Muscle layer of colon (tissue), 2 donors: Measurements from ENCODE around the gene CNKSR1.

Experiments
- H3K27ac ChIP-seq: one replicate; pipeline ENCODE4 v1.7.0; 2013; ENCODE audit warnings: low read depth, mild to moderate bottlenecking, low read length, moderate library complexity
- H3K27me3 ChIP-seq, 2 donors: one replicate each; pipeline ENCODE4 v1.7.0; 2013; ENCODE audit warnings: low read length in 2 of 2, mild to moderate bottlenecking in 2 of 2; ENCODE audit not compliant: insufficient read depth in 2 of 2, control insufficient read depth in 1 of 2
- H3K36me3 ChIP-seq: one replicate; pipeline ENCODE4 v1.7.0; 2013; ENCODE audit warnings: mild to moderate bottlenecking, low read length; ENCODE audit not compliant: insufficient read depth
- H3K4me1 ChIP-seq: one replicate; pipeline ENCODE4 v1.7.0; 2013; ENCODE audit warnings: mild to moderate bottlenecking, low read length; ENCODE audit not compliant: insufficient read depth
- H3K4me3 ChIP-seq, 2 donors: one replicate each; pipeline ENCODE4 v1.7.0; 2013; ENCODE audit warnings: low read length in 2 of 2, low read depth in 1 of 2, mild to moderate bottlenecking in 1 of 2, moderate library complexity in 1 of 2
- H3K9ac ChIP-seq: one replicate; pipeline ENCODE4 v1.7.0; 2013; ENCODE audit warnings: low read length
- H3K9me3 ChIP-seq: one replicate; pipeline ENCODE4 v1.7.0; 2013; ENCODE audit warnings: mild to moderate bottlenecking, low read length
- donor health status: abdominal sarcoma.
- donor health status: Adenocarcinoma of cecum.

CNKSR1 gene, protein sequence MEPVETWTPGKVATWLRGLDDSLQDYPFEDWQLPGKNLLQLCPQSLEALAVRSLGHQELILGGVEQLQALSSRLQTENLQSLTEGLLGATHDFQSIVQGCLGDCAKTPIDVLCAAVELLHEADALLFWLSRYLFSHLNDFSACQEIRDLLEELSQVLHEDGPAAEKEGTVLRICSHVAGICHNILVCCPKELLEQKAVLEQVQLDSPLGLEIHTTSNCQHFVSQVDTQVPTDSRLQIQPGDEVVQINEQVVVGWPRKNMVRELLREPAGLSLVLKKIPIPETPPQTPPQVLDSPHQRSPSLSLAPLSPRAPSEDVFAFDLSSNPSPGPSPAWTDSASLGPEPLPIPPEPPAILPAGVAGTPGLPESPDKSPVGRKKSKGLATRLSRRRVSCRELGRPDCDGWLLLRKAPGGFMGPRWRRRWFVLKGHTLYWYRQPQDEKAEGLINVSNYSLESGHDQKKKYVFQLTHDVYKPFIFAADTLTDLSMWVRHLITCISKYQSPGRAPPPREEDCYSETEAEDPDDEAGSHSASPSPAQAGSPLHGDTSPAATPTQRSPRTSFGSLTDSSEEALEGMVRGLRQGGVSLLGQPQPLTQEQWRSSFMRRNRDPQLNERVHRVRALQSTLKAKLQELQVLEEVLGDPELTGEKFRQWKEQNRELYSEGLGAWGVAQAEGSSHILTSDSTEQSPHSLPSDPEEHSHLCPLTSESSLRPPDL

DNA sequence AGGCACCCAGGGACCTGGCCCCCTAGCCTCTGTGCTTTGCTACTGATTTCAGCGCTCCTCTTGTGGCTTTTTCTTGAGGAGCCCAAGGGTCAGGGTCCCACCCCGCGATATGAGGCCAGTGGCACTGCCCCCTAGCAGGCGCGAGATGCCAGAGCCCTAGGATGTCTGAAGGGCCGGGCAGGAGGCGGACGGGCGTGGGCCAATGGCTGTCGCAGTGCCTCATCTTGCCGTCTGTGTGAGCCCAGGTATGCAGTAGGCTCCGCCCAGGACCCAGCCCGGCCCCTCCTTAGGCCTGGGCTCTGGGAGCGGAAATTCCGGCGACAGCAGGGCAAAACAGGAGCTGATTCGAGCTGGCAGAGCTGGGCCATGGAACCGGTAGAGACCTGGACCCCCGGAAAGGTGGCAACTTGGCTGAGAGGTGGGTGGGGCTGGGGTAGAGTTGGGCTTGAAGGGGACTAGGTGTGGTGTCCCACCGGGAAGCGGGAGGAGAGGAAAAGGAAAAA, at the start of gene CNKSR1:
CNKSR1 (plus strand) TSS at position 310 of the 503 bp plus-strand sequence; CDS start at position 367, 57 bp downstream.
- H3K9ac ChIP-seq = no peak within 1 kb of the TSS

DNA sequence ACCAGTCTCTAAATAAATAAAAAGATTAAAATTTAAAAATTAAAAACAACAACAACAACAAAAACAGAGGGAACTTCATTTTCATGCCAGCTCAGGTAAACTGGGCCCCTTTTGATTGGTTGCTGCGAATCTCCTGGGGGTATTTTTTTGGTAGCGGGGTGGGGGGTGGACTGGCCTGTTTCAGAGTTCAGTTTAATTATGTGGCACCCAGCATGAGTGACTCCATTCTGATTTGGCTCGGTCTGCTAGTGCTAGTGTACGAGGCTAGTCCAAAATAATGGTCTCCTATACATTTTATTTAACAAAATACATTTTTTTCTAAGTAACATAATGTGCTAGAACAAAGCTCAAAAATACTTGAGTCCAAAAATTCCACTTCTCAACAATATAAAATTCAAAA, 47.5 kb upstream of the CNKSR1 start:
- H3K36me3 ChIP-seq = no peaks in the 10 kb centered on the region
- peaks cover 10% of the 10 kb centered on the region for H3K4me1 ChIP-seq
- no peak overlapping the region for H3K27ac ChIP-seq
- no peak overlapping the region for H3K4me3 ChIP-seq
- H3K9ac ChIP-seq = no peak overlapping the region
- no peaks in the 10 kb centered on the region for H3K27me3 ChIP-seq
- H3K9me3 ChIP-seq = no peaks in the 10 kb centered on the region

More for the DNA sequence above, at the start of gene CNKSR1:
- H3K4me3 ChIP-seq = no peak within 1 kb of the TSS
- H3K36me3 ChIP-seq = no peaks in the 10 kb centered on the region
- H3K4me1 ChIP-seq = no peaks in the 10 kb centered on the region
- H3K27ac ChIP-seq = no peak within 1 kb of the TSS
- no peaks in the 10 kb centered on the region for H3K9me3 ChIP-seq
- no peaks in the 10 kb centered on the region for H3K27me3 ChIP-seq

DNA sequence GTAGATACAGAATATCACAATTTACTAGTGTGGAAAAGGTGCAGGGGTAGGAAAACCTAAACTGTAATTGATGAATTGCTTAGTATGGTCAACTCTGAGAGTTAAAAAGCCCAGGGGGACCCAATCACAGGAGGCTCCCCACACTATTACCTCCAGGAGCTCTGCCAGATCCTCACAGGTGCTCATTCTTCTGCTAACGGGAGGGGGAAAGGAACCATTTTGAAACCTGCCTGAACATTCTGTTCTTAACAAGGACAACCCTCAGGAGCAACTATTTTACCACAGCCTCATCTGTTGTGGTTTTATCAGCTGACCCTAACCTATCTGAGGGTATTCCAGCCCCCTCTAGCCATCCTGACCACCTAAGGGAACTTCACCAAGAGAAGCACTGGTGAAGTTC, 46.6 kb upstream of the CNKSR1 start:
- Histone ChIP-seq H3K4me1 (peaks cover 10% of the 10 kb centered on the region), H3K4me3 (no peak overlapping the region), H3K27me3 (no peaks in the 10 kb centered on the region), H3K36me3 (no peaks in the 10 kb centered on the region), H3K9me3 (no peaks in the 10 kb centered on the region), H3K9ac (no peak overlapping the region), H3K27ac (no peak overlapping the region)

DNA sequence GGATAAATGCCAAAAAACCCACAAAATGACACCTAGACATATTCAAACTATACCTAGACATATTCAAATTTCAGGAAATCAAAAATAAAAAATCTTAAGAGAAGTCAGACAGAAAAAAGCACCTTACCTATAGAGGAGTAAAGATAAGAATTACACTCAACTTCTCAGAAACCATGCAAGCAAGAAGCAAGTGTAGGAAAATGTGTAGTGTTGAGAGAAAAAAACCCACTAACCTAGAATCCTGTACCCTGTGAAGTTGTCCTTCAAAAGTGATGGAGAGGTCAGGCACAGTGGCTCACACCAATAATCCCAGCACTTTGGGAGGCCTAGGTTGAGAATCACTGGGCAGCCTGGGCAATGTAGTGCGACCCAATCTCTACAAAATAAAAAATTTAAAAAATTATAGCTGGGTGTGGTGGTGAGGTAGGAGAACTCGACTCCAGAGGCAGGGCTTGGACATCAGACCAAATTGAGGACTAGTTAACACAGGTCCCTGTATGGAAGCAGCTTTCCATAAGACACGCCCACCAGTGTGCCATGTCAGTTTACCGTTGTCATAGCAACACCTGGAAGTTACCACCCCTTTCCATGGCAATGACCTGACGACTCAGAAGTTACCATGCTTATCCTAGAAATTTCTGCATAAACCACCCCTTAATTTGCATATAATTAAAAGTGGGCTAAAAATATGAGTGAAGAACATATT, 45.0 kb upstream of the CNKSR1 start:
- no peaks in the 10 kb centered on the region for H3K9me3 ChIP-seq
- H3K4me3 ChIP-seq = no peak overlapping the region
- H3K4me1 ChIP-seq = peaks cover 10% of the 10 kb centered on the region
- no peak overlapping the region for H3K9ac ChIP-seq
- no peaks in the 10 kb centered on the region for H3K27me3 ChIP-seq
- H3K27ac ChIP-seq = no peak overlapping the region
- H3K36me3 ChIP-seq = no peaks in the 10 kb centered on the region

DNA sequence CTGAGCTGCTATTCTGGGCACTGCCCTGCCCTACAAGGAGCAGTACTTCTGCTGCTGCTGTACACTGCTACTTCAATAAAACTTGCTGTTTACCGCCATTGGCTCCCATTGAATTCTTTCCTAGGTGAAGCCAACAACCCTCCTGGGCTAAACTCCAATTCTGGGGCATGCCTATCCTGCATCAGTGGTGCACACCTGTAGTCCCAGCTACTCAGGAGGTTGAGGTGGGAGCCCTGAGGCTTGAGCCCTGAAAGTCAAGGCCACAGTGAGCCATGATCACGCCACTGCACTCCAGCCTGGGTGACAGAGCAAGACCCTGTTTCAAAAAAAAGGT, 44.5 kb upstream of the CNKSR1 start:
- no peaks in the 10 kb centered on the region for H3K27me3 ChIP-seq
- H3K36me3 ChIP-seq = no peaks in the 10 kb centered on the region
- H3K4me1 ChIP-seq = peaks cover 5% of the 10 kb centered on the region
- H3K27ac ChIP-seq = no peak overlapping the region
- no peak overlapping the region for H3K4me3 ChIP-seq
- H3K9me3 ChIP-seq = no peaks in the 10 kb centered on the region
- no peak overlapping the region for H3K9ac ChIP-seq

DNA sequence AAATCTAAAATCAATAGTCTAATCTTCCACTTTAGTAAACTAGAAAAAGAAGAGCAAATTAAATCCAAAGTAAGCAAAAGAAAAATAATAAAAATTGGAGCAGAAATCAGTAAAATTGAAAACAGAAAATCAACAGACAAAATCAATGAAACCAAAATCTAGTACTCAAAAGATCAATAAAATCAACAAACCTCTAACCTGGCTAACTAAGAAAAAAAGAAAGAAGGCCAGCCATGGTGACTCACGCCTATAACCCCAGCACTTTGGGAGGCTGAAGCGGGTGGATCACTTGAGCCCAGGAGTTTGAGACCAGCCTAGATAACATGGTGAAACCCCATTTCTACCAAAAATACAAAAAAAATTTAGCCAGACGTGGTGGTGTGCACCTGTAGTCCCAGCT, 42.8 kb upstream of the CNKSR1 start:
- Histone ChIP-seq H3K9me3 (no peaks in the 10 kb centered on the region), H3K27ac (no peak overlapping the region), H3K4me1 (no peaks in the 10 kb centered on the region), H3K27me3 (no peaks in the 10 kb centered on the region), H3K36me3 (no peaks in the 10 kb centered on the region), H3K9ac (no peak overlapping the region), H3K4me3 (no peak overlapping the region)

DNA sequence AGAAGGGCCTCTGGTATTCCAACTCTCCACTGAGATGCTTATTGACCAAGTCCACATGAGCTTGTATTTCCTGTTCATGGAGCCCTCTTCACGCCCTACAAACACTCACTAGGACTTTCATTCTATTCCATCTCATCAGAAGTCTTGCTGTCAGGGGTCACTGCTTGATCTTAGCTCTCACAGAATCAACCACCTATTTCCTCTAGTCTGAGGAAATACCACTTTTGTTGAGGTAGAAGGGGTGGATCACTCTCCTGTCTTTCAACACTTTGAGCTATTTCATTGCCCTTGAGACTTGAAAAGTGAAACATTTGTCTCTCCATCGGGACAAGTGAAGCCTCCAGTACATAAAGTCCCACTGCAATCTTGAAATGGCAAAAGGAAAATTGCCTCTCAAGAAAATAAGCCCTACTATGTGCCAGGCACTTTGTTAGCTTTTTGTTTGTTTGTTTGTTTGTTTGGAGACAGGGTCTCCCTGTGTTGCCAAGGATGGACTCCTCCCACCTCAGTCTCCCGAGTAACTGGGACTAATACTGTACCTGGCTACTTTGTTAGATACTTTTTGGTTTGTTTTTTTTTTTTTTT, 38.2 kb upstream of the CNKSR1 start:
- no peaks in the 10 kb centered on the region for H3K36me3 ChIP-seq
- H3K27ac ChIP-seq = no peak overlapping the region
- H3K27me3 ChIP-seq = no peaks in the 10 kb centered on the region
- H3K4me1 ChIP-seq = no peaks in the 10 kb centered on the region
- H3K9me3 ChIP-seq = no peaks in the 10 kb centered on the region
- no peak overlapping the region for H3K9ac ChIP-seq
- H3K4me3 ChIP-seq = no peak overlapping the region

DNA sequence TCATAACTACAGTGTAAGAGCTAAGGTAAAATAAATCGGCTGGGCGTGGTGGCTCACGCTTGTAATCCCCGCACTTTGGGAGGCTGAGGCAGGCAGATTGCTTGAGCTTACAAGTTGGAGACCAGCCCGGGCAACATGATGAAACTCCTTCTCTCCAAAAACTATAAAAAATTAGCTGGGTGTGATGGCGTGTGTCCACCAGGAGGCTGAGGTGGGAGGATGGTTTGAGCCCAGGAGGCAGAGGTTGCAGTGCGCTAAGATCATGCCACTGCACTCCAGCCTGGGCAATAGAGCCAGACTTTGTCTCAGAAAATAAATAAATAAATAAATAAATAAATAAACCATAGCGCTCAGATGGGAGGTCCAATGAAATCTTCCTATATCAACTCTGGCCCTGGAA, 35.1 kb upstream of the CNKSR1 start:
- no peaks in the 10 kb centered on the region for H3K4me1 ChIP-seq
- H3K36me3 ChIP-seq = no peaks in the 10 kb centered on the region
- H3K4me3 ChIP-seq = no peak overlapping the region
- no peaks in the 10 kb centered on the region for H3K27me3 ChIP-seq
- H3K9me3 ChIP-seq = no peaks in the 10 kb centered on the region
- no peak overlapping the region for H3K27ac ChIP-seq
- H3K9ac ChIP-seq = no peak overlapping the region

DNA sequence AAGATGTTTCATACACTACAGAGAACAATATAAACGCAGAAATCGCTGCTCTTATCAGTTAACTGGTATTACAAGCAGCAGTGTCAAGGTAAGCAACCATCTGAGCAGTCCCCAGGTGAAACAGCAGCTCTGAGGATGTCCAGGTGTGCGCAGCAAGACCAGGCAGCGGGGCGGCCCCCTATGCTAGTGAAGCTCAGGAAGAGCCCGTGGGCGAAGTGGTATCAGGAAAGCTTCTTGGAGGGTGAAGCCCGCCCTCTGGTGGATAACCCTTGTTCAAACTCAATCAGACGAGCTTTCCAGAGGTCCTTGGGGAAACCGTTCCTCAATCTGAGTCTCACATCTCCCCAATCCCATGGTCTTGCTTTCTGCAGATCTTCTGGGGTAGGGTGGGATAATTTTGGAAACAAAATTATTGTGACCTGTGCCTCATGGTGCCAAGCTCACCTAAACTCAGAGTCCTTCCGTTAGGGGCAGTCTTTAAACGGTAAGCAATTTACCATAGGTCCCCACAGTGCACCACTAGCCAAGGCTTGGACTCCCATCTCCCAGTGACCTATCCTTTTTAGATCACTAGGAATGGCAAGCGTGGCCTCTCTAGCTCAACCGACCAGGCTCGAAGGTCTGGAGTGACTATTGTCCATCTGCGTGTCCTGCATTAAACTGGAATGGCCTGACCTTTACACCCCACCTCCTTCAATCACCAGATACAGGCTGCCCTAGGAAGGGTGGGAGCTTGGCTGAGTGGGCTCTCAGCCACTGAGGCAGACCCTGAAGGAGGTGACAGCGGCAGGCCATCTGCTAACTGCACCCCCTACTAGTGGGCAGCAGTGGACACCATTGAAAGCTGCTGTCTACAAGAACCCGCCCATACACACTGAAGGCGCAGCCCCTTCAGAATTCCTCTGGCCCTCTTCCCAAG, 32.0 kb upstream of the CNKSR1 start:
- no peaks in the 10 kb centered on the region for H3K4me1 ChIP-seq
- H3K9me3 ChIP-seq = no peaks in the 10 kb centered on the region
- no peak overlapping the region for H3K4me3 ChIP-seq
- H3K36me3 ChIP-seq = no peaks in the 10 kb centered on the region
- H3K27me3 ChIP-seq = no peaks in the 10 kb centered on the region
- no peak overlapping the region for H3K27ac ChIP-seq
- H3K9ac ChIP-seq = no peak overlapping the region

DNA sequence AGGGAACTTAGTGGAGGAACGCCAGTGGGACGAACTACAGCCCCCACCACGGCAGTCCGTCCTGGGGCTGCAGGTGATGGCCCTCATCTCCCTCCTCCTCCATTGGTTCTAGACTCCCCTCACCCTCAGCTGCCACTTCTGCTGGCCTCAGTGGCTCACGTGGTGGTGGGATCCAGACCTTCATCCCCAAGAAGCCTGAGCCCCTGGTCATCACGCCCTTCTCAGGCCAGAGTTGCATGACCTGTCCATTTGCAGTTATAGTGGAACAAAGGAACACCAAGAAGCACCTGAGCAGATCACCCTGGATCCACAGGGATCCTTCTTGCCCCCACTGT, 31.4 kb upstream of the CNKSR1 start:
- Histone ChIP-seq H3K9ac (no peak overlapping the region), H3K4me1 (no peaks in the 10 kb centered on the region), H3K36me3 (no peaks in the 10 kb centered on the region), H3K27ac (no peak overlapping the region), H3K9me3 (no peaks in the 10 kb centered on the region), H3K4me3 (no peak overlapping the region), H3K27me3 (no peaks in the 10 kb centered on the region)
